ENCODE data around the gene CLEC4E. TPM values are rescaled to one million over a fixed set of nuclear protein-coding genes. Genes with fewer than 3 reads are reported as not detected.
A peak's percentile ranks its signal among the peaks of the same experiment; 100 is the strongest.

The CLEC4E gene
- total RNA-seq, 6 experiments from 2014 or later = 0.42 to 3.1 (median 0.99) TPM

- Histone ChIP-seq H3K36me3 (no peaks in the 10 kb centered on the region), H3K4me3 (no peak overlapping the region), H3K27ac (no peak overlapping the region), H3K9me3 (no peaks in the 10 kb centered on the region), H3K27me3 (peaks cover 0 to 5% of the 10 kb centered on the region in 2 donors), H3K4me1 (no peaks in the 10 kb centered on the region)
- peak in 1 of 4 donors; percentile 37 for ATAC-seq
- intact Hi-C loops (cut with DNase I) = no loop called here
- 26% methylated on average over 3 of the region's 12 CpGs for WGBS (ENCODE audit: insufficient coverage, low coverage, low lambda C conversion rate, missing lambda C conversion rate)
- no peak for TF ChIP-seq CTCF (IDR thresholded peaks at IDR 0.05)
- DNase-seq = no peak
These were observed 31.5 kb downstream of the CLEC4E start for GRCh38 chr12:8508910-8509841.

- intact Hi-C loops (cut with DNase I) = no loop called here
- no peaks in the 10 kb centered on the region for H3K4me1 ChIP-seq
- TF ChIP-seq CTCF (IDR thresholded peaks at IDR 0.05) = no peak
- no peak for TF ChIP-seq POLR2A (IDR thresholded peaks at IDR 0.05)
- DNase-seq (no peak), ATAC-seq (peak in 1 of 4 donors; percentile 13)
- H3K36me3 ChIP-seq = no peaks in the 10 kb centered on the region
- WGBS (ENCODE audit: insufficient coverage, low coverage, low lambda C conversion rate, missing lambda C conversion rate) = 57% methylated on average over 1 of the region's 3 CpGs
- no peaks in the 10 kb centered on the region for H3K27me3 ChIP-seq
- H3K9me3 ChIP-seq = no peaks in the 10 kb centered on the region
- H3K4me3 ChIP-seq = no peak overlapping the region
- H3K27ac ChIP-seq = no peak overlapping the region
These were observed 32.5 kb downstream of the CLEC4E start for GRCh38 chr12:8508223-8508622.

GRCh38 chr12:8507596-8507995 is 33.1 kb downstream of the CLEC4E start:
- DNase-seq (no peak), ATAC-seq (no peak)
- intact Hi-C loops (cut with DNase I) = no loop called here
- TF ChIP-seq POLR2A (IDR thresholded peaks at IDR 0.05) (no peak), CTCF (IDR thresholded peaks at IDR 0.05) (no peak)
- WGBS (ENCODE audit: insufficient coverage, low coverage, low lambda C conversion rate, missing lambda C conversion rate) = 74% methylated on average over 3 of the region's 3 CpGs
- Histone ChIP-seq H3K9me3 (no peaks in the 10 kb centered on the region), H3K27ac (no peak overlapping the region), H3K4me1 (no peaks in the 10 kb centered on the region), H3K4me3 (no peak overlapping the region), H3K27me3 (no peaks in the 10 kb centered on the region), H3K36me3 (no peaks in the 10 kb centered on the region)

- H3K27me3 ChIP-seq = no peaks in the 10 kb centered on the region
- no peaks in the 10 kb centered on the region for H3K4me1 ChIP-seq
- 70% methylated on average over 1 of the region's 1 CpG for WGBS (ENCODE audit: insufficient coverage, low coverage, low lambda C conversion rate, missing lambda C conversion rate)
- no peaks in the 10 kb centered on the region for H3K36me3 ChIP-seq
- ATAC-seq (no peak), DNase-seq (no peak)
- no peaks in the 10 kb centered on the region for H3K9me3 ChIP-seq
- no peak overlapping the region for H3K27ac ChIP-seq
- TF ChIP-seq POLR2A (IDR thresholded peaks at IDR 0.05) (no peak), CTCF (IDR thresholded peaks at IDR 0.05) (no peak)
- intact Hi-C loops (cut with DNase I) = no loop called here
- H3K4me3 ChIP-seq = no peak overlapping the region
These were observed 36.4 kb downstream of the CLEC4E start for GRCh38 chr12:8504351-8504750.
